Neural progenitor cell (in vitro differentiated cells): ENCODE data around the gene APBB2. TPM values are rescaled to one million over a fixed set of nuclear protein-coding genes. Genes with fewer than 3 reads are reported as not detected.

Experiments
- DNase-seq: peaks from one replicate; pipeline ENCODE4 v3.0.0-alpha.2; 2016; ENCODE audit warnings: low spot score
- H2AFZ ChIP-seq: fragments of 200-600 bp; sonication (generic); replicated peaks from 2 replicates; pipeline ENCODE4 v1.6.1; 2016; ENCODE audit warnings: antibody characterized with exemption
- H3F3A ChIP-seq: fragments of 200-600 bp; sonication (generic); 2 replicates; pipeline ENCODE4 v1.6.1; 2016; ENCODE audit warnings: antibody characterized with exemption, low read depth
- H3K27ac ChIP-seq: fragments of 200-600 bp; sonication (generic); 2 replicates; pipeline ENCODE4 v1.5.1; 2016; ENCODE audit warnings: mild to moderate bottlenecking
- H3K27me3 ChIP-seq: fragments of 200-600 bp; sonication (generic); 2 replicates; pipeline ENCODE4 v1.6.1; 2016; ENCODE audit warnings: mild to moderate bottlenecking, moderate library complexity
- H3K36me3 ChIP-seq: fragments of 200-600 bp; sonication (generic); 2 replicates; pipeline ENCODE4 v1.5.1; 2016
- H3K4me1 ChIP-seq: fragments of 200-600 bp; sonication (generic); 2 replicates; pipeline ENCODE4 v1.6.1; 2016; ENCODE audit warnings: mixed run types
- H3K4me2 ChIP-seq: fragments of 200-600 bp; sonication (generic); 2 replicates; pipeline ENCODE4 v1.6.1; 2016
- H3K4me3 ChIP-seq: fragments of 200-600 bp; sonication (generic); 2 replicates; pipeline ENCODE4 v1.5.1; 2016
- H3K79me2 ChIP-seq: fragments of 200-600 bp; sonication (generic); 2 replicates; pipeline ENCODE4 v1.6.1; 2016; ENCODE audit warnings: low read depth
- H3K9ac ChIP-seq: fragments of 200-600 bp; sonication (generic); 2 replicates; pipeline ENCODE4 v1.6.1; 2016
- H3K9me3 ChIP-seq: fragments of 200-600 bp; sonication (generic); 2 replicates; pipeline ENCODE4 v1.5.1; 2016; ENCODE audit warnings: low read depth
- H4K20me1 ChIP-seq: fragments of 200-600 bp; sonication (generic); 2 replicates; pipeline ENCODE4 v1.6.1; 2016; ENCODE audit warnings: low read depth
- H3K27ac Mint-ChIP-seq: 3 replicates; pipeline ENCODE4 v1.8.0; 2021; ENCODE audit warnings: mixed read lengths
- H3K27me3 Mint-ChIP-seq: 2 replicates; pipeline ENCODE4 v1.8.0; 2022; ENCODE audit warnings: low read depth, mild to moderate bottlenecking, inconsistent platforms, moderate library complexity, mixed read lengths; ENCODE audit not compliant: insufficient read depth
- H3K36me3 Mint-ChIP-seq: 3 replicates; pipeline ENCODE4 v1.8.0; 2021; ENCODE audit warnings: mixed read lengths
- H3K4me1 Mint-ChIP-seq: 3 replicates; pipeline ENCODE4 v1.8.0; 2021; ENCODE audit warnings: mixed read lengths
- H3K4me3 Mint-ChIP-seq: 3 replicates; pipeline ENCODE4 v1.8.0; 2021; ENCODE audit warnings: mild to moderate bottlenecking, moderate library complexity, mixed read lengths
- H3K9me3 Mint-ChIP-seq: 3 replicates; pipeline ENCODE4 v1.8.0; 2020; ENCODE audit warnings: mixed read lengths
- EZH2 ChIP-seq: fragments of 200-600 bp; sonication (generic); IDR thresholded peaks from 2 replicates; pipeline ENCODE4 v1.6.1; 2017; ENCODE audit warnings: antibody characterized with exemption, mild to moderate bottlenecking, moderate library complexity
- EZH2phosphoT487 ChIP-seq: fragments of 200-600 bp; sonication (generic); IDR thresholded peaks from 2 replicates; pipeline ENCODE4 v1.6.1; 2017; ENCODE audit warnings: antibody characterized with exemption
- total RNA-seq: library from RNA; depleted of rRNA; stranded (reverse); fragments of >200 nt; gene quantifications from 2 replicates; pipeline ENCODE4 v1.2.3, GENCODE V29; 2015; ENCODE audit warnings: low replicate concordance
- TF ChIP-seq, protein P1 (sequence below): fragments of 200-600 bp; sonication (generic); IDR thresholded peaks from 2 replicates; pipeline ENCODE4 v1.5.1; 2017; ENCODE audit warnings: antibody characterized with exemption, mild to moderate bottlenecking

Gene APBB2
- total RNA-seq, 1 donor from 2014 or later: 83.2 TPM

- DNase-seq: peak; percentile 97
- H3K27ac ChIP-seq: no peak within 1 kb of the TSS
- H4K20me1 ChIP-seq: peaks cover 32% of the 10 kb centered on the region
- Mint-ChIP-seq H3K27me3 (peaks cover 3% of the 10 kb centered on the region), H3K4me3 (peak within 1 kb of the TSS; percentile 94), H3K9me3 (no peaks in the 10 kb centered on the region), H3K36me3 (peaks cover 13% of the 10 kb centered on the region), H3K4me1 (peaks cover 24% of the 10 kb centered on the region), H3K27ac (peak within 1 kb of the TSS; percentile 42)
- H2AFZ ChIP-seq: peak within 1 kb of the TSS; percentile 92
- H3K27me3 ChIP-seq: no peaks in the 10 kb centered on the region
- H3K9me3 ChIP-seq: no peaks in the 10 kb centered on the region
- H3K79me2 ChIP-seq: peaks cover 39% of the 10 kb centered on the region
- H3K36me3 ChIP-seq: peaks cover 11% of the 10 kb centered on the region
- H3K4me2 ChIP-seq: peak within 1 kb of the TSS; percentile 99
- peaks cover 26% of the 10 kb centered on the region for H3K4me1 ChIP-seq
- peak within 1 kb of the TSS; percentile 58 for H3K9ac ChIP-seq
- TF ChIP-seq, protein P1, sequence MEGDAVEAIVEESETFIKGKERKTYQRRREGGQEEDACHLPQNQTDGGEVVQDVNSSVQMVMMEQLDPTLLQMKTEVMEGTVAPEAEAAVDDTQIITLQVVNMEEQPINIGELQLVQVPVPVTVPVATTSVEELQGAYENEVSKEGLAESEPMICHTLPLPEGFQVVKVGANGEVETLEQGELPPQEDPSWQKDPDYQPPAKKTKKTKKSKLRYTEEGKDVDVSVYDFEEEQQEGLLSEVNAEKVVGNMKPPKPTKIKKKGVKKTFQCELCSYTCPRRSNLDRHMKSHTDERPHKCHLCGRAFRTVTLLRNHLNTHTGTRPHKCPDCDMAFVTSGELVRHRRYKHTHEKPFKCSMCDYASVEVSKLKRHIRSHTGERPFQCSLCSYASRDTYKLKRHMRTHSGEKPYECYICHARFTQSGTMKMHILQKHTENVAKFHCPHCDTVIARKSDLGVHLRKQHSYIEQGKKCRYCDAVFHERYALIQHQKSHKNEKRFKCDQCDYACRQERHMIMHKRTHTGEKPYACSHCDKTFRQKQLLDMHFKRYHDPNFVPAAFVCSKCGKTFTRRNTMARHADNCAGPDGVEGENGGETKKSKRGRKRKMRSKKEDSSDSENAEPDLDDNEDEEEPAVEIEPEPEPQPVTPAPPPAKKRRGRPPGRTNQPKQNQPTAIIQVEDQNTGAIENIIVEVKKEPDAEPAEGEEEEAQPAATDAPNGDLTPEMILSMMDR: no peak
- TF ChIP-seq EZH2 (no peak), EZH2phosphoT487 (no peak)
- H3K4me3 ChIP-seq: peak within 1 kb of the TSS; percentile 94
- peaks cover 25% of the 10 kb centered on the region for H3F3A ChIP-seq
Observed at GRCh38 chr4:41256740-41257256, 42.5 kb upstream of the APBB2 start, which contains the start of gene UCHL1. TSS of gene UCHL1 (plus strand) at chr4:41256928. CDS start at chr4:41256977, 49 bp downstream.

- Histone ChIP-seq H3K4me1 (peaks cover 26% of the 10 kb centered on the region), H3K27me3 (no peaks in the 10 kb centered on the region), H4K20me1 (peaks cover 32% of the 10 kb centered on the region), H3K9me3 (no peaks in the 10 kb centered on the region), H3K79me2 (peaks cover 39% of the 10 kb centered on the region), H2AFZ (peak overlapping the region; percentile 92), H3K36me3 (peaks cover 7% of the 10 kb centered on the region), H3F3A (peaks cover 25% of the 10 kb centered on the region), H3K4me3 (peak overlapping the region; percentile 94), H3K4me2 (peak overlapping the region; percentile 99), H3K27ac (no peak overlapping the region), H3K9ac (peak overlapping the region; percentile 10)
- TF ChIP-seq, protein P1: no peak
- H3K36me3 Mint-ChIP-seq: peaks cover 7% of the 10 kb centered on the region
- peak; percentile 56 for DNase-seq
- peak overlapping the region; percentile 88 for H3K4me3 Mint-ChIP-seq
- H3K27me3 Mint-ChIP-seq: peaks cover 3% of the 10 kb centered on the region
- peaks cover 24% of the 10 kb centered on the region for H3K4me1 Mint-ChIP-seq
- H3K27ac Mint-ChIP-seq: peak overlapping the region; percentile 42
- H3K9me3 Mint-ChIP-seq: no peaks in the 10 kb centered on the region
Observed at GRCh38 chr4:41256131-41256739, 41.9 kb upstream of the APBB2 start.

- no peaks in the 10 kb centered on the region for H3K36me3 ChIP-seq
- no peak overlapping the region for H3K4me3 Mint-ChIP-seq
- no peaks in the 10 kb centered on the region for H3K9me3 Mint-ChIP-seq
- H3F3A ChIP-seq: no peaks in the 10 kb centered on the region
- no peaks in the 10 kb centered on the region for H3K4me1 Mint-ChIP-seq
- no peak overlapping the region for H3K4me2 ChIP-seq
- H3K4me3 ChIP-seq: no peak overlapping the region
- peak overlapping the region; percentile 32 for H2AFZ ChIP-seq
- no peaks in the 10 kb centered on the region for H3K27me3 ChIP-seq
- no peaks in the 10 kb centered on the region for H3K4me1 ChIP-seq
- H4K20me1 ChIP-seq: no peaks in the 10 kb centered on the region
- no peak for DNase-seq
- peaks cover 2% of the 10 kb centered on the region for H3K27me3 Mint-ChIP-seq
- H3K36me3 Mint-ChIP-seq: no peaks in the 10 kb centered on the region
- no peak overlapping the region for H3K27ac Mint-ChIP-seq
- H3K9ac ChIP-seq: no peak overlapping the region
- TF ChIP-seq EZH2phosphoT487: no peak
- TF ChIP-seq EZH2: no peak
- TF ChIP-seq, protein P1: no peak
- H3K79me2 ChIP-seq: no peaks in the 10 kb centered on the region
- no peak overlapping the region for H3K27ac ChIP-seq
- no peaks in the 10 kb centered on the region for H3K9me3 ChIP-seq
Observed at GRCh38 chr4:41245983-41246382, 31.6 kb upstream of the APBB2 start.
